Measurements from ENCODE around the gene HSD11B2. TPM values are rescaled to one million over a fixed set of nuclear protein-coding genes. Genes with fewer than 3 reads are reported as not detected.

The HSD11B2 gene
- total and polyA plus RNA-seq, 2 donors (not counting 3 experiments of a cell fraction or from before 2014, with no cell fraction given): 0.10 TPM; not detected in 1

GRCh38 chr16:67445913-67446907 lies 15.3 kb downstream of the HSD11B2 start:
- Histone ChIP-seq H3K9me1 (replicated peaks; ENCODE audit: control insufficient read depth, extremely low read depth, insufficient read depth, low read length) (no peaks in the 10 kb centered on the region), H3K4me2 (ENCODE audit: insufficient read depth, low read length) (no peak overlapping the region), H3K9ac (replicated peaks; ENCODE audit: extremely low read depth, insufficient read depth, low read length) (no peak overlapping the region), H3K27me3 (ENCODE audit: control insufficient read depth in 2 of 2, insufficient read depth in 2 of 2, low read length in 2 of 2) (no peaks in the 10 kb centered on the region), H3K9me3 (replicated peaks; ENCODE audit: control insufficient read depth, insufficient read depth, low read length) (no peaks in the 10 kb centered on the region), H2AFZ (ENCODE audit: low read depth, low read length) (no peak overlapping the region), H3K4me3 (replicated peaks in 1 of 3; ENCODE audit: insufficient read depth in 1 of 3, low read depth in 1 of 3, low read length in 3 of 3) (no peak overlapping the region), H3K4me1 (ENCODE audit: control insufficient read depth, extremely low read depth, insufficient read depth, low read length) (no peaks in the 10 kb centered on the region), H3K27ac (ENCODE audit: insufficient read depth, low read depth, low read length) (no peak overlapping the region), H4K20me1 (replicated peaks; ENCODE audit: control insufficient read depth, extremely low read depth, insufficient read depth, low read length) (no peaks in the 10 kb centered on the region), H3K79me2 (ENCODE audit: control insufficient read depth, insufficient read depth, low read length) (no peaks in the 10 kb centered on the region), H3K36me3 (ENCODE audit: control insufficient read depth in 2 of 2, extremely low read depth in 1 of 2, insufficient read depth in 2 of 2, low read length in 2 of 2) (peaks cover 0 to 19% of the 10 kb centered on the region in 2 experiments)
- dilution Hi-C loops (cut with MboI; ENCODE audit: extremely low pct_ligation_motif_present, low sequenced_read_pairs): no loop called here
- intact Hi-C loops (cut with micrococcal nuclease): loop anchor here (5.0 kb wide), 1 partner anchor 74 kb away; no protein-coding TSS in a partner anchor
- POLR2A ChIA-PET: no interaction called here
- CTCF ChIA-PET: interaction anchor here (0.7 to 5.8 kb wide), 14 partner anchors 10 to 186 kb away, joined by 3 to 57 read pairs (median 6); partner anchors contain the start of genes HSD11B2 and TPPP3
- FAIRE-seq (no peak), DNase-seq (ENCODE audit: low read depth, low spot score) (no peak)
- TF ChIP-seq MYC (IDR thresholded peaks at IDR 0.05; ENCODE audit: low read depth, low read length) (no peak), EZH2 (IDR thresholded peaks at IDR 0.05; ENCODE audit: borderline replicate concordance, low read depth, low read length, severe bottlenecking) (no peak), POLR2A (IDR thresholded peaks at IDR 0.05; ENCODE audit: low read depth, low read length) (no peak), CTCF (IDR thresholded peaks at IDR 0.05; ENCODE audit: extremely low read depth in 1 of 2, insufficient read depth in 1 of 2, low read depth in 1 of 2, low read length in 2 of 2) (no peak), GATA2 (IDR thresholded peaks at IDR 0.05; ENCODE audit: insufficient read depth, insufficient read length, low read depth, low read length) (no peak), MAX (IDR thresholded peaks at IDR 0.05; ENCODE audit: insufficient read depth, insufficient read length) (no peak), POLR2AphosphoS5 (IDR thresholded peaks at IDR 0.05; ENCODE audit: insufficient read depth, low read depth, low read length) (no peak), JUN (IDR thresholded peaks at IDR 0.05; ENCODE audit: borderline replicate concordance, insufficient read depth, insufficient read length, low read depth) (no peak), FOS (IDR thresholded peaks at IDR 0.05; ENCODE audit: borderline replicate concordance, insufficient read depth, low read length) (no peak)
- no TSS peak for BruUV-seq (replicated peaks)
